DND-41 (cell line): Measurements from ENCODE around the gene ASPRV1.

Experiments
- CTCF ChIP-seq: IDR thresholded peaks from 2 replicates; pipeline ENCODE4 v1.5.1; 2012; ENCODE audit warnings: borderline replicate concordance, low read length, moderate library complexity, mild to moderate bottlenecking; ENCODE audit not compliant: poor library complexity, severe bottlenecking; ENCODE audit errors: extremely low read depth
- EZH2 ChIP-seq: IDR thresholded peaks from 3 replicates; pipeline ENCODE4 v1.6.1; 2012; ENCODE audit warnings: borderline replicate concordance, low read depth, mild to moderate bottlenecking, moderate library complexity, low read length, inconsistent platforms; ENCODE audit not compliant: severe bottlenecking

- TF ChIP-seq CTCF: no peak
- no peak for TF ChIP-seq EZH2
These were observed 14.8 kb downstream of the ASPRV1 start for GRCh38 chr2:69946351-69947324.
